ENCODE measurements around the gene GKN2.

GKN2 gene

GRCh38 chr2:68952887-68953521, at the start of gene GKN2:
Gene GKN2 (minus strand): TSS chr2:68952893. CDS start chr2:68952861, 32 bp downstream.
- in situ Hi-C loops (cut with HindIII; ENCODE audit: low sequenced_read_pairs): no loop called here

DNA sequence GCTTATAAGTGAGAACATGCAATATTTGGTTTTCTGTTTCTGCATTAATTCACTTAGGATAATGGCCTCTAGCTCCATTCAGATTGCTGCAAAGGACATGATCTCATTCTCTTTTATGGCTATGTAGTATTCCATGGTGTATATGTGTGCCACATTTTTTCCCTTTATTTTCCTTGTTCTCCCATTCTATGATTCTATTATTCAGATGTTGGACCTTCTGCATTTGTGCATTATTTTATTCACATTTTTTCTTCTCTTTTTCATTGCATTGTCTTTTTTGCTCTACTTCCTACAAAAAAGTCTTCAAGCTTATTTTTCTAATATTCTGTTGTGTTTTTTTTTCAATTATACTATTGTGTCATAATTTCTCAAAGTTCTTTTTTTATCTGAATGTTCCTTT, 49.2 kb upstream of the GKN2 start:
- in situ Hi-C loops (cut with HindIII; ENCODE audit: low sequenced_read_pairs): no loop called here

DNA sequence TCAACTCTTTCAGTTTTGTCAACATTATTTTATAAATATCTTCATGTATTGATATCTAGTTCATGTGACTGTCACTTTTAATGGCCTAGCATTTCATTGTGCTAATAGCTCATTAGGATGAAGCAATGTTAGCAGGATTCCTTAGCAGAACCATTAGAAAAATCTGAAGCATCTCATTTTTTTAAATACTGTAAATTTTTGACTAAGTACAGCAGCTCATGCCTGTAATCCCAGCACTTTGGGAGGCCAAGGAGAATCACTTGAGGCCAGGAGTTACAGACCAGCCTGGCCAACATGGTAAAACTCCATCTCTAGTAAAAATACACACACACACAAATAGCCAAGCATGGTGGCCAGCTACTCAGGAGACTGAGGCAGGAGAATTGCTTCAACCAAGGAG, 44.7 kb upstream of the GKN2 start:
- in situ Hi-C loops (cut with HindIII; ENCODE audit: low sequenced_read_pairs): no loop called here

DNA sequence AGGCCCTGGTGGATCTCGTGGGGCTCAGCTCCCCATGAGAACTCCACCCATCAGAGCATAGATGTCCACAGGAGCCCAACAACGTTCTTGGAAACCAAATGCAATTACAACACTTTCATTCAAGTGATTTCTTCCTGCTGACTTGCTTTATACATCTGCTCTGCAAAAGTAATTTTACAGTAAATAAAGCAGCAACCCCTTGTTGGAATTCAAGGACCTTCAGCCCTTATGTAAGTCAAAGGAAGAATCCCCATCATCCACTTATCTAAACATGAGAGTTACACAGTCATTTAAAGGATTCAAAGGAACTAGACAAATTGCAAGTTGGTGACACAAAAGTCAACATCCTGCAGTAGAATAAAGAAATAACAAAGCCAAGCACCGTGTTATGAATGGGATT, 43.2 kb upstream of the GKN2 start:
- in situ Hi-C loops (cut with HindIII; ENCODE audit: low sequenced_read_pairs): no loop called here

GRCh38 chr2:68994864-68995263, 42.2 kb upstream of the GKN2 start:
- in situ Hi-C loops (cut with HindIII; ENCODE audit: low sequenced_read_pairs): no loop called here

GRCh38 chr2:68993660-68994059, 41.0 kb upstream of the GKN2 start:
- in situ Hi-C loops (cut with HindIII; ENCODE audit: low sequenced_read_pairs): no loop called here

GRCh38 chr2:68992933-68993332, 40.2 kb upstream of the GKN2 start:
- in situ Hi-C loops (cut with HindIII; ENCODE audit: low sequenced_read_pairs): no loop called here

GRCh38 chr2:68992341-68992740, 39.6 kb upstream of the GKN2 start:
- in situ Hi-C loops (cut with HindIII; ENCODE audit: low sequenced_read_pairs): no loop called here

DNA sequence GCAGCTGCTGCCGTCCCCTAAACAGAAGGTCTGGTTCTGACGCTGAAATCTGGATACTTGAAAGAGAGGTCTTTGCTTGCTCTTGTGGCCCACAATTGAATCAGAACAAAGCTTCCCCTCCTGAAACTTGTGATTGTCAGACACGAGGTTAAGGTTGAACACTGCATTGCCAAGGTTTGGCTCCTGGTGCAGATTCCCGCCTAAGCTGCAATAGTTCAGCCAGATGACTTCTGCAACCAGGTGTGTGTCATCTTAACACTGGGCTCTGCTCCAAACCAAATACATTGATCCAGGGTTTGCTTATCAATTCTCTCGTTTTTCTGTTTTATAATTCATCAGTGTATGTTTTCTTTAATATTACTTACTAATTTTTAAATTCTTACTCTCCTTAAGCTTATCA, 36.3 kb upstream of the GKN2 start:
- in situ Hi-C loops (cut with HindIII; ENCODE audit: low sequenced_read_pairs): no loop called here

DNA sequence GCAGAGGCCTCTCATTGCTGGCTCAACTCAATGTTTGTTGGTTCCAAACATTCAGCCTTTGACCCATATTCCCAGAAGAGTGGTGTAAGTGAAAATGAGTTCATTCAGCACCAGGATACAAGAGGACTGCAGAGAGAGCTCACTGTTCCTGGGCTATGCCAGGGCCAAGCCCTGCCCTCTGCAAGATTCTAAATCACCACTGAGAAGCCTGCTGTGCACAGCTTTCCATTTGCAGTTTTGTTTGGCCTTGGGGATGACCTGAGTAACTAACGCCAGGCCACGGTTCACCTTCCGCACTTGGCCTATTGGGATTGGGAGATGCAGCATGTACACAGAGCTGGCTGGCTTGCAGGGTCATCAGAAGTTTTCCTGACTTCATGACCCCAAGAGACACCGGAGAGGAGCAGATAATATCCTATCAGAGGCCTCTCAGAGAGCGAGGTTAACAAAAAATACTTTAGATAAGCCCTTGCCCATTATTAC, 34.4 kb upstream of the GKN2 start:
- in situ Hi-C loops (cut with HindIII; ENCODE audit: low sequenced_read_pairs): no loop called here

DNA sequence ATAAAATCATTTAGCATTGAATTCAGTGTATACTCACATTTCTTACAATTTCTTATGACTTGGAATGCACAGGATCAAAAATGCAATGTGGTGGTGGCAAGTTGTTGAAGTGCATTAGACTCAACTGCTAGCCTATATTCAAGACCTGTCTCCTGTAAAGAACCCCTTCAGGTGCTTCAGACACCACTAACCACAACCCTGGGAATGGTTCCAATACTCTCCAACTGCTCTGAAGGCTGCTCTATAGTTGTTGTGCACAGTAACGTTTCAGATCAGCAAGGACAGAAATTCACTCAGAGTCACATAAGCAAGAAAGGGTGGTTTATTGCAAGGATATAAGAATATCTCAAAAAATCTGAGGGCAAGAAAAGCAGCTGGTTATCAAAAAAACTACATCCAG, 28.3 kb upstream of the GKN2 start:
- in situ Hi-C loops (cut with HindIII; ENCODE audit: low sequenced_read_pairs): no loop called here

DNA sequence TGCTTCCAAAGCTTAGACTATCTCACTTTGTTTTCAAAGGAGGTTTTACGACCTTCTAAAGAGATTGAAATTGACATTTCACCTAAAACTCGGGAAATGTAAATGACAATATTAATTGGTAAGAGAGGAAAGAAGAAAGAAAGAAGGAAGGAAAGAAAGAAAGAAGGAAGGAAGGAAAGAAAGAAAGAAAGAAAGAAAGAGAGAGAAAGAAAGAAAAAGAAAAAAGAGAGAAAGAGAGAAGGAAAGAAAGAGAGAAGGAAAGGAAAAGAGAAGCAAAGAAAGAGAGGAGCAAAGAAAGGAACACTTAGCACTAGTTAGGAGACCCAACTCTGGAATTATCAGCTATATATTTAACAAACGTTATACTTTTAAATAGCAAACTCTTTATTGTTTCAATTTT, 25.4 kb upstream of the GKN2 start:
- in situ Hi-C loops (cut with HindIII; ENCODE audit: low sequenced_read_pairs): no loop called here

- in situ Hi-C loops (cut with HindIII; ENCODE audit: low sequenced_read_pairs): no loop called here
These were observed 24.8 kb upstream of the GKN2 start for GRCh38 chr2:68977453-68977852.

DNA sequence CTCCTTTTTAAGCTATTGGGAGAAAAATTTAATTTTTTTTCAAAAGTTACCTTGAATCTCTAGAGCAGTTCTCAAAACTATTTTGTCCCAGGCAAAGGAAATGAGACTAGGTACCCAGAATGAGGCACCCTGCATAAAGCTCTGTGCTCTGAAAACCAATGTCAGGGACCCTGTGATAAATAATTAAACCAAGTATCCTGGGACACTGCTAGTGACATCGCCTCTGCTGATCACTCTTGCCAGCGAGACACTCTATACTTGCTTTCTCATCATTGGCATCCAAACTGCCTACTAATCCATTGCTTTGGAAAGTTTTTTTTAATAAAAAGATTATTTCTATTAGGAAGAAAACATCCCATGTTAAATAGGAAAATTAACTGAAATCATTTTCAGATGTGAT, 23.2 kb upstream of the GKN2 start:
- in situ Hi-C loops (cut with HindIII; ENCODE audit: low sequenced_read_pairs): no loop called here

DNA sequence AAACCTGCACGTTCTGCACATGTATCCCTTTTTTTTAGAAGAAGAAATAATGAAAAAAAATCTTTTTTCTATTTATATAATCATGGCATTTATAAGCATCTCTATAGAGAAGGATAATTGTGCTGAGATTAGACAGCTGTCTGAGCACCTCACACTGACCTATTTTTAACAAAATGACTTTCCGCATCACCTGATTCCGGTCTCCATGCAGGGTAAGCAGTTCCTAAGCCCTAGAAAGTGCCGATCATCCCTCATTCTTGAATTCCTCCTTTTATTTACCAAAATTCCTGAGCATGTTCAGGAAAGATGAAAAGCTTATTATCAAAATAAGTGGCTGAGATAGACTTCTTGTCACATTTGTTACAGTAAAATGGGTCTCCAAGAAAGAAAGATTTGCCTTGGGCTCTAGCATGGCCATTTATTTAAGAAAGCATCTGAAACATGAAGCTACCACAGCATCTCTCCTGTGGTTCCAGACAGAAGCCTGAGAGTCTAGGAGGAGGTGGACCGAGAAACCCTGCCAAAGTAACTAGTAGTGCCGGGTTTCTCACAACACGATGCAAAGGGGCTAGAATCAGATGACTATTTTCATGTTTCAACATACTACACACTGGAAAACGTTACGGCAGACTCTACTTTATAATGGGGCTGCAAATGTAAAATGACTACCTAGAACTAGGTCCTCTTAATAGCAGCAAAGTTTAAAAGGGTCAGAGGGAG, 22.4 kb upstream of the GKN2 start:
- in situ Hi-C loops (cut with HindIII; ENCODE audit: low sequenced_read_pairs): no loop called here

GRCh38 chr2:68974251-68974650, 21.6 kb upstream of the GKN2 start, which contains the start of gene GKN1:
Gene GKN1 (plus strand): TSS chr2:68974636. CDS start chr2:68974678, 42 bp downstream.
- in situ Hi-C loops (cut with HindIII; ENCODE audit: low sequenced_read_pairs): no loop called here

DNA sequence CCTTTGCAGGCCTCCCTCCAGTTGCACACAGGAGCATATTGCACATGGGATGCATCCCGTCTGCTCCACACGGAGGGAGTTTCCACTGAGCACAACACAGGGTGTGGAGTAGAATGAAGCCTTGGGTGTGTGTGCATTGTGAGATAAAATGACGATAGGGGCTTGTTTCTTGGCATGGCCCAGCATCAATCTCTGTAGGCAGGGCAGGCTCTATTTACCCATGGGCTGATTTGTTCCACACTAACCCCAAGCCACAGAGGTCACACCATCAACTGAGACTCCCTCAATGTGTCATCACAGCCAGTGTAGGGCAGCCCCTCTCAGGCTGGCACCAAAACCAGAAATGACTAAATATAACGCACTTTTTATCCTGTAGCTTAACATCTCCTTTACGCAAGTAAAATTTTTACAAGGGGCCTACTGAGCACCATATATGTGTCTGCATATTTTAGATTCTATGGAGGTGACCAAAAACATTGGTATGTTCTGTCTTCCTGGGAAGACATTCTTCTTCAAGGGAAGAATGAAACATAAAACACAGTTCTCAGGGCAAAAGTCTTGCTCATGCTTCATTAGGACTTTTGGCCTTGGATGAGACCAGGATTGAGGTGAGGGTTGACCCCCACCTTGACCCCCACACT, 19.0 kb upstream of the GKN2 start:
- in situ Hi-C loops (cut with HindIII; ENCODE audit: low sequenced_read_pairs): no loop called here

DNA sequence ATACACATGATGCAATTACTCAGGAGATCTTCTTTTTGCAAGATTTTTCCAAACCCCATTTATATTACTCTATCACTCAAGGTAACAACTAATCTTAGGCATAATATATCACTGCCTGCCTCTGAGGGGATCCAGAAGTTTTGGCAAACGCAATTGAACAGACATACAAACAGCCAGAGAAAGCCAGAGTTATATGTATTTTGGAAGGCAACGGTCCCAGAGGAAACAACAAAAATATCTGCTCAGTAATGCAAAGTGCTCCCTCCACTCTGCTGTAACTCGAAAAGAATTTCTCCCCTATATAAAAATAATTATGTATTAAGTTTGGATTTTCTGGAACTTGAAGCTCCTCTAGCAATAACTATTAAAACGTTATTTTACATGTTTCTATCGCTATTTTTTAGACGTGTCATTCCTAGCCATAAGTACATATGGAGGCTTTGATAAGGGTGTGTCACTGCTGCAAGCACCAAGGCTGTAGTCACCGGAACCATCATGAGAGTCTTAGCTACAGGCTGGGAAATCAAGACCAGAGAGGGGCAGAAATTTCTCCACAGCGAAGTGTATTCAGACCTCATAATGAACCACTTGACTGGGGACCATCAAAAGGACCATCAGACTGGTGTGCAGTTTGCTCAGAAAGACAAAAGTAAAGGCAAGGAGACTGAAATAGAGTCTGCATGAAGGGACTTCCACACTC, 18.0 kb upstream of the GKN2 start:
- in situ Hi-C loops (cut with HindIII; ENCODE audit: low sequenced_read_pairs): no loop called here

GRCh38 chr2:68969736-68970490, 17.2 kb upstream of the GKN2 start:
- in situ Hi-C loops (cut with HindIII; ENCODE audit: low sequenced_read_pairs): no loop called here

DNA sequence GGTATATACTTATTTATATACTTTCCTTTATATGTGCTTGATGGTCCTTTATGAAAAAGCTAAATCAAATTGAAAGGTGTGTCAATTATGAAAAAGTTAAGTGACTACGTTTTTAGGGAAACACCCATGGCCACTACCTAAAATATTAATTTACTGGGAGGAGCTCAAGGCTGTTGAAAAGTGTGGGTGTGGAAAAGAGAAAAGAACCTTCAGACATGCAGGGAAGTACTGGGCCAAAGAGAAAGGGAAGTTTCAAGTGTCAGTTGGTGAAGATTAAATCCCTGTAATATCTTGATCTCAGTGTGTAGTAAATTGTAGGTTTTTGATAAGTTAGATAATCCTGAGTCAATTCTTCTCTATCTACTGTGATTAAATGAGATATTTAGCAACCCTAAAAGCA, 15.5 kb upstream of the GKN2 start:
- in situ Hi-C loops (cut with HindIII; ENCODE audit: low sequenced_read_pairs): no loop called here

DNA sequence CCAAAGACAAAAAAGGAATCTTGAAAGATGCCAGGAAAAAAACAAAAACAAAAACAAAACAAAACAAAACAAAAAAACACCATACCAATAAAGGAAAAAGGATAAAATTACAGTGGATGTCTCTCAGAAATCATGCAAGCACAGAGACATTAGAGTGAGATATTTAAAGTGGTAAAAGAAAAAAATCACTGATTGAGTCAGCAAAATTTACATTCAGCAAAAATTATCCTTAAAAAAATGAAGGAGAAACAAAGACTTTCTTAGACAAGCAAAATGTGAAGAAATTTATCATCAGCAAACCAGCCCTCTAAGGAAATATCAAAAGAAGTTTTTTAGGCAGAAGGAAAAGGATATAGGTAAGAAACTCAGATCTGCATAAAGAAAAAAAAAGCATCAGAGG, 11.6 kb upstream of the GKN2 start:
- in situ Hi-C loops (cut with HindIII; ENCODE audit: low sequenced_read_pairs): no loop called here

Measured in DLD1 (cell line).